GM21360 (cell line): Measurements from ENCODE around the gene KCNN1.
"Not testable (repeated sequence)": the region's sequence is repeated elsewhere in the genome, so short reads cannot be mapped to it uniquely, and the experiment has no call there.

Source experiments
- ATAC-seq: cut with Tn5 transposase; IDR thresholded peaks from one replicate; pipeline ENCODE4 v1.9.1; 2021; ENCODE audit warnings: mild to moderate bottlenecking, moderate library complexity; ENCODE audit not compliant: unreplicated experiment

Gene KCNN1

DNA sequence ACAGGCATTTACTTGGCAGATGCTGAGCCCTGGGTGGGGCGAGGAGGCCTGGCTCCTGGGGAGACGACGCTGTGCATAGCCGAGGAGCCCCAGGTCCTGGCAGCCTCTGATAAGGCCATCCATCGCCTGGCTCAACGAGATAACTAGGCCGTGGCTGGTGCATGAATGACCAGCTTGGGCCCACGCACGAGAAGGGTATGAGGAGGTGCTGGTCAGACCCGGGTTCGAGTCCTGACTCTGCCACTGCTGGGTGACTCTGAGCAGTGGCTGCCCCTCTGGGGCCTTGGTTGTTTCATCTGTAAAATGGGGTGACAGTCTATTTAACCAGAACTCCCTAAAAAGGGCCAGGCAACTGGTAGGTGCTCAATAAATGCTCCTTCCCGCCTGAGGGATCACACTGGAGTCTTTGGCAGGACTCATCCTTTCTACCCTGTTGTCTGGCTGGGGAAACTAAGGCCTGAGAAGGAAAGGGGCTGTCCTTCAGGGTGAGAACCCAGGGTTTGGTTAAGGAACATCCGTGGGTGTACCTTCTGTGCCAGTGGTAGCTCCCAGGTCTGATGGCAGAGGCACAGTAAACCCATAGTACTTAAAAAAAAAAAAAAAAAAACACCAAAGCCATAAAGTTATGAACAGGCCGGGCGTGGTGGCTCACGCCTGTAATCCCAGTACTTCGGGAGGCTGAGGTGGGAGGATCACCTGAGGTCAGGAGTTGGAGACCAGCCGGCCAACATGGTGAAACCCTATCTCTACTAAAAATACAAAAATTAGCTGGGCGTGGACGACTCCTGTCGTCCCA is 33.0 kb downstream of the KCNN1 start:
- ATAC-seq, result no peak

DNA sequence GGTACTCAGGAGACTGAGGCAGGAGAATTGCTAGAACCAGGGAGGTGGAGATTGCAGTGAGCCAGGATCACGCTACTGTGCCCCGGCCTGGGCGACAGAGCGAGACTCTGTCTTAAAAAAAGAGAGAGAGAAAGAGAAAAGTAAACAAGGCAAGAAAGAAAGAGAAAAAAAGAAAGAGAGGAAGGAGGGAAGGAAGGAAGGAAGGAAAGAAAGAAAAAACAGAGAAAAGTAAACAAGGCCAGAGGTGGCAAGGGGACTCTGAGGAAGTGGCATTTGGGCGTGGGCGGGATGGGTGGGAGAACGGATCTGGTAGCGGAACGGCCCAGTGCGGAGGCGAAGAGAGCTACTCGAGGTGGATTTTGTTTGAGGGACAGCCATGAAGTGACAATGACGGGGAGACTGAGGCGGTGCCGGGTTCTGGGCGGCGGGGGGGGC is 33.6 kb downstream of the KCNN1 start:
- ATAC-seq, result peak; percentile 13

DNA sequence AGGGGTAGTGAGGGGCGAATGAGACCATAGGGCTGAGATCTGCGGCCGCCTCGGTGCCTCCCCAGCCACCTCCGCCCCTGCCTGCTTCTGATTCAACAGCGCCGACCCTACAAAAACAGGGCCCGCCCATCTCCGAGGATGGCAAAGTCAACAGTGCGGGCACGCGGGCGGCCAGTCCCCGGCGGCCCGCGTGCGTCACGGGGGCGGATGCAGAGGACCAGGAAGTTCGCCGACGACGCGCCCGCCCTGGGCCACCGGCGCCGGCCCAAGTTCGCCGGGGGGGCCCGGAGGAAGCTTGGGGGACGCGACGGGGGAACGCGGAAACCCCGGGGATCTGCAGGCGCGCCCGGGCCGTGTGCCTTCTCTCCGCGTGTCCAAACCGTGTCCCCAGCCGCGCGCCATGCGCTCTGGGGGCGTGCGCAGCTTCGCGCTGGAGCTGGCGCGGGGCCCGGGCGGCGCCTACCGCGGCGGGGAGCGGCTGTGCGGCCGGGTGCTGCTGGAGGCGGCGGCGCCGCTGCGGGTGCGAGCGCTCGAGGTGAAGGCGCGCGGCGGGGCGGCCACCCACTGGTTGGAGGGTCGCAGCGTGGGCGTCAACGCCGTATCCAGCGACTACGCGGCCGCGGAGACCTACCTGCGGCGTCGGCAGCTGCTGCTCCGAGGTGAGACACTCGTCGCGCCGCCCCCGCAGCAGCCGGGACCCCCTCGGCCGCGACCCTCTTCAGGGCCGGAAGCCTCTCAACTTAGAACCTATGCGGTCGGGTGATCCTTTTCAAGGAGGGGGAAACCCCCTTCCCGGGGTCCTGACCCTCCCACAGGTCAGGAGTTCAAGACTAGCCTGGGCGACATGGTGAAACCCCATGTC is 34.2 kb downstream of the KCNN1 start:
- ATAC-seq, result peak; percentile 50

DNA sequence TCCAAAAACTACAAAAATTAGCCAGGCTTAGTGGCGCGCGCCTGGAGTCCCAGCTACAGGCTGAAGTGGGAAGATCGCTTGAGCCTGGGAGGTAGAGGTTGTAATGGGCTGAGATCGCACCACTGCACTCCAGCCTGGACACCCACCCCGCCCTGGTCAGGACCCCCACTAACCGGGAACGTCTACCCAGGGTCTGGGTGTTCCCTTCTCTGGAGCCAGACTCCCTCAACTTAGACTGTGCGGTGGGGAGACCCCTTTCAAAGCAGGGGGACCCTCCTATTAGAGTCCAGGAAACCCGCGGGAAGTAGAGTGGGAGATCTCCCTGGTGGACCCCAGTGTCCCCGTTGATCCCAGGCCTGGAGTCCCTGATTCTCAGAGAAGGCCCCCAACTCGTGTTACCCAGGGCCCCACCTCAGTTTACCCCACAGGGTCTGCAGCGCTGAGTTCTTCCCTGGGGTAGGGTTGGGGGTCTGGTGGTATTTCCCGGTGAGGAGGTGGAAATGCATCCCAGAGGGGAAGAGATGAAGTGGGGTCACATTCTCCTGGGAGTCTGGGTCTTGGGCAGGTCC is 35.0 kb downstream of the KCNN1 start:
- no peak for ATAC-seq

DNA sequence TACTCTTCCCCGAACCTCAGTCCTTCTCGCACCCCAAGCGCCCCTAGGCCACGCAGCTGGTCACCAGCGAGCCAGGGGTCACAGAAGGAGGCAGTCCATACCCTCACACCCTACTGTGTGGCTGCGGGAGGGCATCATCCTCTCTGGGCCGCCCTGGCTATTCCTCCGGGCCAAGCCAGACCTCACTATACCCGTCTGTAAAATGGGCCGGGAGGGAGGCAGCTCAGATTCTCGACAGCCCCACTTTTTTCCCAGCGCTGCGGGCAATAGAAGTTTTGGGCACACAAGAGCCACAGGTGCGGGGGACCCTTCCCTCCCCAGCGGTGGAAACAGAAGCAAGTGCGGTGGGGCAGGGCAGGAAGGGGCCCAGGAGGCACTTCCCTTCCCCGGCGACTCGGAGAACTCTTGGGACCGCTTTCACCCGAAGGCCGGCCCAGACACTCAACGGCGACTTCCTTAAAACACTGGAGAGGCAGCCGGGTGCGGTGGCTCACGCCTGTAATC is 35.5 kb downstream of the KCNN1 start:
- ATAC-seq, result no peak

DNA sequence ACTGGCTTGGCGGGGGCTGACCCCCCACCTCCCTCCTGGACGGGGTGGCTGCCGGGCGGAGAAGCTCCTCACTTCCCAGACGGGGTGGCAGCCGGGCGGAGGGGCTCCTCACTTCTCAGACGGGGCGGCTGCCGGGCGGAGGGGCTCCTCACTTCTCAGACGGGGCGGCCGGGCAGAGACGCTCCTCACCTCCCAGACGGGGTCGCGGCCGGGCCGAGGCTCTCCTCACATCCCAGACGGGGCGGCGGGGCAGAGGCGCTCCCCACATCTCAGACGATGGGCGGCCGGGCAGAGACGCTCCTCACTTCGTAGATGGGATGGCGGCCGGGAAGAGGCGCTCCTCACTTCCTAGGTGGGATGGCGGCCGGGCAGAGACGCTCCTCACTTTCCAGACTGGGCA is 38.8 kb downstream of the KCNN1 start:
- ATAC-seq, result not testable (repeated sequence)

DNA sequence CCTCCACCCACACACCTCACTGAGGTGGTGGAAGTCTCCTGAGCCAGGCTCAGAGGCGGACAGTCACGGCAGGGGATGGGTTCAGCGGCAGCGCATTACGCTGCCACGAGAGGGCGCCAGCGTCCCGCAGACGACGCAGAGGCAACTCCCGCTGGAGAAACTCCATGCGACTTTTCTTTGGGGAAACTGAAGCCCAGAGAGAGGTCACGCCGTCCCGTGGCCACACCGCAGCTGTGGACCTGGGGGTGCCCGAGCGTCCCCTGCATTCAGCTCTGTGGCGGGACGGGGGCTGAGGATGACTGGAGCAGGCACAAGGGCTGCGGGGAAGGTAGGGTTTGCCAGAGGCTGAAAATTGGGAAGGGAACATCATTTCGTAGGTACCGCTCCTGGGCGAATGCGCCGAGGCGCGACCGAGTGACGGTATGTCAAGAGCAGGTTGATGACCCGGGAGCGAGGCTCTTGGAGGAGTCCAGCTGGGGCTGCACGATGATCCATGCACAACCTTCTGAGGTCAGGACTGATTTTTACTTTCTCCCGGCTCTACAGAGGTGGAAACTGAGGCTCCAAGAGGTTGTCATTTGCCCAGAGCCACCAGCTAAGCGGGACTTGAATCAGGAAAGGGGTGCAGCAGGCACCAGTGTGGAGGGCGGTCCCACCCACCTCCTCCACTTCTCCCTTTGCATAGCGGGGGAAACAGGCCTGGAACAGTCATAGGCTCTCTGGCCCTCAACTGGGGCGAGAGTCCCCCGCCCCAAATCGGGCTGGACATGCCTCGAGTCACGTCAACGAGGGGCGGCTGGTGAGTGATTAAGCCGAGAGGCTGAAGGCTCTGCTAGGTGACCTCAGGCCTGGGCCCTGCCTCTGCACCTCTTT is 40.4 kb downstream of the KCNN1 start:
- ATAC-seq, result peak; percentile 52

DNA sequence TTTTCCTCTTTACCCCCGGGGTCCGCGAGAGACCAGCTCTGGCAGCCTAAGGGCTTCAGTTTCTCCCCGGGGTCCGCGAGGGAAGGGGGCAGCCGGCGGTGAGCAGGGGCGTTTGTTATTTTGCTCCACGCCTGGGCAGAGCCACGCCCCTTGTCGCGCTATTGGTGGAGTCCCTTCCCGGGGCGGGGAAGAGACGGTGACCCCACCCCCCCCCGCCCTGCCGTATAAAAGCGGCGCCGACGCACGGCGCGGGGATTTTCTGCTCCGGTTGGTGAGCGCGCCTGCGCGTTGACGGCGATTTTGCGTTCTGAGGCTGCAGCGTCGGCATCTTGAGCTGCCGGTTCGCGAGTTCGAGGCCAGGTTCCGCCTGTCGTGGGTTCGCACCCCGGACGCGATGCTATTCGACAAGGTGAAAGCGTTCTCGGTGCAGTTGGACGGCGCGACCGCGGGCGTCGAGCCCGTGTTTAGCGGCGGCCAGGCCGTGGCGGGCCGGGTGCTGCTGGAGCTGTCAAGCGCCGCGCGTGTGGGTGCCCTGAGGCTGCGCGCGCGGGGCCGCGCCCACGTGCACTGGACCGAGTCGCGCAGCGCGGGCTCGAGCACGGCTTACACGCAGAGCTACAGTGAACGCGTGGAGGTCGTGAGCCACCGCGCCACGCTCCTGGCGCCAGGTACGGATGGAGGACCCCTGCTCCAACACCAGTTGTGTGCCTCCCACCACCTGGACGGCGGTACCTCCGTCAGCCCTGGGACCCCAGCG is 41.2 kb downstream of the KCNN1 start, which contains the start of gene ARRDC2:
TSS of gene ARRDC2 (plus strand) at position 254 of the 757 bp plus-strand sequence. CDS start at position 395, 141 bp downstream.
- ATAC-seq, result peak; percentile 43

DNA sequence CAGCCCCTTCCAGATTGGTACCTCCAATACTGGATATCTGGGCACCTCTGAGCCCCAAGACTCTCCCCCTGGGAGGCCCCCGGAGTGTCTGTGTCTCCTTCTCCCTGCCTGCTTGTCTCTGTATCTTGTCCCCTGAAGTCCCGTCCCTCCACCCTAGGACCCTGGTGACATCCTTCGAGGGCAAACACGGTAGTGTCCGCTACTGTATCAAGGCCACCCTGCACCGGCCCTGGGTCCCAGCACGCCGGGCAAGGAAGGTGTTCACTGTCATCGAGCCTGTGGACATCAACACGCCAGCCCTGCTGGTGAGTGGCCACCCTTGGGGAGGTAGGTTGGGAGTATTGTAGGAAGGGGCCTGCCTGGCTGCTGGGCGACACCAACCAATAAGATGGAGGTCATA is 41.9 kb downstream of the KCNN1 start:
- ATAC-seq, result no peak

DNA sequence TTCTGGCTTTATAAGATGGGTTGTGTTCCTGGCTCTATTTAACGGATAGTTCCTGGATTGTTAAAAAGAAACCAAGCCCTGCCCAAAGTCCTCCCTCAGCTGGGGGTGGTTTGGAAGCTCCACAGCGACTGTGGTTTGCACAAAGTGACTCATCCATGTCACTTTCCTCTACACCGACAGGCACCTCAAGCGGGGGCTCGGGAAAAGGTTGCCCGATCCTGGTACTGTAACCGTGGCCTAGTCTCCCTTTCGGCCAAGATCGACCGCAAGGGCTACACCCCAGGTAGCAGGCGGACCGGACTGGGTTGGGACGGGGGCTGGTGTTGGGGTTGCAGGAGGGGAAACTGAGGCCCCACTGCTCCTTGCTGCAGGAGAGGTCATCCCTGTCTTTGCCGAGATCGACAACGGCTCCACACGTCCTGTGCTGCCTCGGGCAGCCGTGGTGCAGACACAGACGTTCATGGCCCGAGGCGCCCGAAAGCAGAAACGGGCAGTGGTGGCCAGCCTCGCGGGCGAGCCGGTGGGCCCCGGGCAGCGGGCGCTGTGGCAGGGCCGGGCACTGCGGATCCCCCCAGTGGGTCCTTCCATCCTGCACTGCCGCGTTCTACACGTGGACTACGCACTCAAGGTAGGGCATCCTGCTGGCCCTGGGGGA is 42.6 kb downstream of the KCNN1 start:
- ATAC-seq, result no peak

DNA sequence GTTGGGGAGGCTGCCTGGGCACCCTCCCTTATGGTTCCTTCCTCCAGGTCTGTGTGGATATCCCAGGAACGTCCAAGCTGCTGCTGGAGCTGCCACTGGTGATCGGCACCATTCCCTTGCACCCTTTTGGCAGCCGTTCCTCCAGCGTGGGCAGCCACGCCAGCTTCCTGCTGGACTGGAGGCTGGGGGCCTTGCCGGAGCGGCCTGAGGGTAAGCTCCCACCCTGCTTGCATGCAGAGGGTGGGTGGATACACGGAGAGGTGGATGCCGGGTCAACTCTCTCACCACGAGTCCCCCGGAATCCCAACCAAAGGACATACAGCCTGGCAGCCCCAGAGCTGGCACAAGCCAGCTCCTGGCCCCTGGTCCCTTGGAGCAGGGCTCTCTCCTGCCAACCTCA is 43.2 kb downstream of the KCNN1 start:
- ATAC-seq, result no peak

DNA sequence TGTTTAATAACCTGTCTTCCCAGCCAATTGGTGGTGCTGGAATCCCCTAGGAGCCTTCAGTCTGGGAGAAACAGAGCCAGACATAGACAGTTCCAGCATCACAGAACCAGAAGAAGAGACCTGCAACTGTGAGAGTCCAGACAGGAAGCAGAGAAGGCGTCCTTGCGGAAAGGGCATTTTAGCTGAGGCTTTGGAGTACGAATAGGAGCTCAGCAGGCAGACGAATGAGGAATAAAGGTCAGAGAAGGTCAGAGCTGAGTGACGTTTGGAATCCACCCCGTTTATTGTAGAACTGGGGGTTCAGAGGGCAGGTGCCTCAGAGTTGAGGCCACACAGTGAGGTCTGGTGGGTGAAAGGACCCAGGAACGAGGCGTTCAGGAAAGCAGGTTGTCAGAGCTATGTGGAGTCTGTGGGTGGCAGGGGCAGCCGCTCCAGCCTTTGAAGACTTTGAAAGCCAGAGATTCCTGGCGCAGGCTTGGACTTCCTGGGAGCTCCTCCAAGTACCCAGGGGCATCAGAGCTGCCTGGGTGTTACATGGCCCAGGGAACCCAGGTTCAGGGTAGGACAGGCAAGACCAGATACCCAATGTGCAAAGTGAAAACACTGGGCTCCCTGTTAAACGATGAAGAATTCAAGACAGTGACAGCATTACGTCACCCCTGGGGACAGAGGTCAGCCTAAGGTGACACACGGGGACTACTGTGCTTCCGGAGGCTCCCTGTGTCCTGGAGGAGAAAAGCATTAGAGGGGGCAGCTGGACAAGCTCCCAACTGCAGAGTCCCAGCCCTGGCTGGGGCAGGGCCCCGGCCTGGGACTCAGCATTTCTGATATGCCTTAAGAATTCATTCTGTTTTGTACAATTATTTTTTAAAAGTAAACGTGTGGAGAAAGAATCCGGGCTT is 46.6 kb downstream of the KCNN1 start:
- ATAC-seq, result no peak

DNA sequence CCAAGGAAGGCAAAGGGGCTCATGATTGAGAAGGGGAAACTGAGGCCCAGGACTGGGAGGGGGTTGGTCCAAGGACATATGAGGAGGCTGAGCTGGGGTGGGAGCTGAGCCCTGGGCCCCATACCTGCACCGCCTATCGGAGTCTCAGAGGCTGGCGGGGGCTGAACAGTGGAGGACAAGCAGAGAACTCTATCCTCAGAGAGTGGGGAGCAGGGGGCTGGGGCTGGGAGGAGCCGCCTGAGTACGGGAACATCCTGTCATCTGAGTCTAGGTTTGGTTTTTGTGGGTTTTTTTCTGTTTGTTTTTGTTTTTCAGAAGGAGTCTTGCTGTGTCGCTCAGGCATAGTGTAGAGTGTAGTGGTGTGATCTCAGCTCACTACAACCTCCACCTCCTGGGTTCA is 47.3 kb downstream of the KCNN1 start:
- ATAC-seq, result no peak

DNA sequence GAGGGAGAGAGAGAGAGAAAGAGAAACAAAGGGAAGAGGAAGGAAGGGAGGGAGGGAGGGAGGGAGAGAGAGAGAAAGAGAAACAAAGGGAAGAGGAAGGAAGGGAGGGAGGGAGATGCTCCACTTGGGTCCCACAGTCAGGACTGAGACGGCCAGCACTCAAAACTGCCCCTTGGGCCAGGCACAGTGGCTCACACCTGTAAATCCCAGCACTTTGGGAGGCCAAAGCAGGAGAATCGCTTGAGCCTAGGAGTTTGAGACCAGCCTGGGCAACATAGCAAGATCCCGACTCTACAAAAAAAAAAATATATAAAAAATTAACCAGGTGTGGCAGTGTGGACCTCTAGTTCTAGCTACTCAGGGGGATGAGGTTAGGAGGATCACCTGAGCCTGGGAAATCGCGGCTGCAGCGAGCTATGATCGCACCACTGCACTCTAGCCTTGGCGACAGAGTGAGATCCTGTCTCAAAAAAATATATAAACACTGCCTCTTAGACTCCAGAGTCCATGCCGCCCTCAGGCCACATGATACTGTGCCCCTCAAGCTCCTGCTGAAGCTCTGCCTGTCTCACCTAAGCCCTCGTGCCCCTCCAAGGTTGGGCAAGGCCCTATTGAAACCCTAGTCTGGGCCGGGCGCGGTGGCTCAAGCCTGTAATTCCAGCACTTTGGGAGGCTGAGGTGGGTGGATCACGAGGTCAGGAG is 49.5 kb downstream of the KCNN1 start:
- no peak for ATAC-seq

DNA sequence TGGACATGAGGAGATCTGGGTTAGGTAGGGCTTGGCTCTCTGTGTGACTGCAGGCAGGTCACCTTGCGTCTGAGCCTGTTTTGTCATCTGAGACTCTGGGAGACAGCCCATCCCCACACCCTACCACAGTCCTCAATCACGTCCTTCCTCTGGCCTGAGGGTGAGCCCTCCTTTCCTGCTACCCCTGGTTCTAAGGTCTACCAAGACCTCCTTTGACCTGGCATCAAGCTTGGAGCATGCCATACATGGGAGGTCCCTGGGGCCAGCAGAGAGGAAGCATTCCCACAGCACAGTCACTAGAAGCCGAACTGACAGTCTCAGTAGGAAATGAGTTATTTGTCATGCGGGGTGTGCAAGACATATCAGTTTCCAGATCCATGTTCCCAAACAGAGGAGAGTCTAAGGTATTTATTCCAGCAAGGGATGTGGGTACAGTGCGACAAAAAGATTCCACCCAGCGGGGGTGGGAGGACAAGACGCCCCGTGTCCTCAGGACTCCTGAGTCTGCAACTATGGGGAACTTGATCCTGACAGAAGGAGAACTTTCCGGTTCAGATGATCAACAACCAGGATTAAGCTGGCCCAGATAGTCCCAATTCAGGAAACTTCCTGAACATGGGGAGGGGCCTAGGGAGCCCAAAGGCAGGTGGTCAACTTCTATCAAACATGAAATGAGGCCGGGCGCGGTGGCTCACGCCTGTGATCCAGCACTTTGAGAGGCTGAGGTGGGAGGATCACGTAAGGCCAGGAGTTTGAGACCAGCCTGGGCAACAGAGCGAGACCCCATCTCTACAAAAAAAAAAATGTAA is 50.6 kb downstream of the KCNN1 start:
- ATAC-seq, result no peak

DNA sequence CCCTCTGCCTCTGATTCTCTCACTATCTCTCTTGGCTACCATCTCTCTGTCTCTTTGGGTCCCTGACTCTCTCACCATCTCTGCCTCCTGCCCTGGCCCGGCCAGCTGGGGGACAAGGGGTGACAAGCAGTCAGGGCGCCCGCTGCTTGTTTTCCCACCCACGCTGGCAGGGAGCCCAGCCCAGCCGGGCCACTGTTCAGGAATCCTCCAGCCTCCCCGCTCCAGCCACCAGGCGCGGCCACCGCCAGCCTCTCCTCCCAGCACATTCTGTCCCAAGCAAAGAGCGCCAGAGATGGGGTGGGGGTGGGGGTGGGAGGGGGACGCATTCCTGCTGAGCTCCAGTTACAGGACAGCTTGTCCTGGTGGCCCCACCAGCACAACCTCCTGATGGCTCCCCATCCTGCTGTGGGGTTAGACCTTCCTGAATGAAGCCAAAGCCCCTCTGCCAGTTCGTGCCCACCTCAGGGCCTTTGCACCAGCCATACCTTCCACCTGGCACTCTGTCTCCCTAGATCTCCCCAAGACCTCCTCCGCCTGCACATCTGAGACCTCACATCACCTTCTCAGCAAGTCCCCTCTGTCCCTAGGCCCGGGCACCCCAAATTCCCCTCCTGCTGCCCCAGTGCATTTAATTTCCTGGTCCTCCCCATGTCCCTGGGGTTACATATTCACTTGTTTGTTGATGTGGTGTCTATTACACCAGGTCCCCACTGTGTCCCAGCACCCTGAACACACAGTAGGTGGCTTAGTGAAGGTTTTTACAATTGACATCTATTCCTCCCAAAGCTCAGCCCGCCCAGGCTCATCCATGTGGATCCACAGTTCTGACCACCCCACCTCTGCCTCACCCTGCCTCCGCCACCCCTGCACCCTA is 53.5 kb downstream of the KCNN1 start:
- no peak for ATAC-seq
